HG02852 (cell line): ENCODE measurements around the gene DUOX1.

Experiments
- ATAC-seq: cut with Tn5 transposase; IDR thresholded peaks from one replicate; pipeline ENCODE4 v1.9.1; 2021; ENCODE audit warnings: mild to moderate bottlenecking, moderate library complexity; ENCODE audit not compliant: unreplicated experiment

DUOX1 gene

GRCh38 chr15:45166834-45167630 lies 37.2 kb downstream of the DUOX1 start:
- ATAC-seq: peak; percentile 91

- no peak for ATAC-seq
These were observed 37.9 kb downstream of the DUOX1 start for GRCh38 chr15:45167631-45168205.

DNA sequence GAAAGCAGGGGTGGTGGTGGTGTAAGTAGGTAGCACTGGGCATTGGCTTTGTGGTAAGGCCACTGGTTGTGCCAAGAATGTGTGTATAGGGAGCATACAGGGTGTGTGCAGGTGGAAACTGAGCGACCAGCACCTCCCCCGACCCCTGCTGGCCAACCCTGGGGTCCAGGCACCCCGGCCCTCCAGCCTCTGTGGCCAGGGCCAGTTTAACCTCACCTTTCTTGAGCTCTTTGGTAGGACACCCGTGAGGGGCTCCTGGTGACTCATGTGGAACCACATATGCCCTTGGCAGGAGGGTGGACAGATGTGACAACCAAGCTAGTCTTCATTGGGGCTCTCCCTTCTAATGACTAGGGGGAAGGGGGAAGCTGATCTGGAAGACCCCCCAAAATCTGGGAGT lies 38.5 kb downstream of the DUOX1 start:
- no peak for ATAC-seq

DNA sequence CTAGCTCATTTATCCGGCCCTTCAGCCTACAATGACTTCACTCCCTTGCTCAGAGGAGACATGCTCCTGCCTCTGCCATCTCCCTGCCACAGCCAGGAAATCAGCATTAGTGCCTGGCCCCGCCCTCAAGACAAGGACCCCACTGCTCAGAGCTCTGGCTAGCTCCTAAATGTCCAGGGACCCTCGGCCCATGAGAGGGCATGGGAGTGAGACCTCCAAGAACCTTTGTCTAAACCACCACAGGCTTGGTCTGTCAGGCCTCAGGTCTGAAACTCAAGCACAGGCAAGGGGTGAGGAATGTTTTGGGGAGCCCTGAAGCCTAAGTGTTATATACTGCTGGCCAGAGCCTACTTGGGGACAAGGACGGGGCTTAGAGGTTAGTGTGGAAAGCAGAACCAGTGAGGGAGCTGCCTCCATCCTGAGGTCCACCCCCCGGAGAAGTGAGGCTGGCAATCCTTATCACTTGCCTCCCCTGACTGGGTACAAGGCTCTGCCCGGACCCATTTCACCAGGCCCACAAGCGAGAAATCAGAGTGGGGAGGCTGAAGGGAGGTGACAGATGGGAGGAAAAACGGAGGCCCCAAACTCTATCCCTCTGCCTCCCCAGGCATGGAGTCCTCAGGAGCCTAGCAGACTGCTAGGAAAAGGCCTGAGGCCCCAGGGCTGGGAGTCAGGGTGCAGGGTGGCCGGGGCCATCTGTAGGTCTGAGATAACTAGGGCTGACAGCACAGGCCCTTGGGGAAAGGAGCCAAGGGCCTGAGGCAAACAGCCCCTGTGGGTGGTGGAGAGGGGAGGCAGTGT lies 39.2 kb downstream of the DUOX1 start:
- no peak for ATAC-seq

DNA sequence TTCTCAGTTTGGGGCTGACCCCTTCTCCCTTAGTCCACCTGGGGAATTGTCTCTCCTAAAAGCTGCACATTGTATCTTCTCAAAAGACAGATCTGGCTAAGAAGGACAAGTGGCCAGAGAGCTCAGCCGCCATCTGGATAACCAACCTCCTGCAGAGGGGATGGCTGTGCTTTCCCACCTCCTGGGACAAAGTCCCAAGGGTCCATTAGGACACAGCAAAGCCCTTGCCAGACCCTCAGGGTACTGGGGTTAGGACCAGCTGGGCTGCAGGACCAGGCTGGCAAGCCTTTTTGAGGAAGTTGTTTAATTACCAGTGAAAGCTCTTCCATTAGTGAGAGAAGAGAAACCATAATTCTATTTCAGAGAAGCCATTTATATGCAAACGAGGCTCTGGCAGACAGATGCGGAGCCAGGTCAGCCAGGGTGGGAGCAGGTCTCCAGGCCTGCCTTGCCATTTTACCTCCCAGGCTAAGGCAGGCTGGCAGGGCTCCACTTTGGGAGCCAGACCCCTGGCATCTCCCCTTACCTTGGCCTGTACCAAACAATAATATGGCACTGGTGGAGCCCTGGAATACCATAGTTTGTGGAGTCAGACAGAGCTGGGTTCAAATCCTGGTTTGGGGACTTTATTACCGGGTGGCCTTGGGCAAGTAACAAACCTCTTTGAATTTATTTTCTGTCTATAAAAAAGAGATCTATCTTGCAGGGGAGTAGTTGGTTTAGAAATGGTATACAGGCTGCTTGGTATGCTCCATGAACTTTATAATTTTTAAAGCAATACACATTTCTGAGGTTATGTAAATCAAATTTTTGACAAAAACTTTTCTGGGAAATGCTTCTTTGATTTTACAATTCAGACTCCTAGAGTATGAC lies 40.0 kb downstream of the DUOX1 start:
- no peak for ATAC-seq

DNA sequence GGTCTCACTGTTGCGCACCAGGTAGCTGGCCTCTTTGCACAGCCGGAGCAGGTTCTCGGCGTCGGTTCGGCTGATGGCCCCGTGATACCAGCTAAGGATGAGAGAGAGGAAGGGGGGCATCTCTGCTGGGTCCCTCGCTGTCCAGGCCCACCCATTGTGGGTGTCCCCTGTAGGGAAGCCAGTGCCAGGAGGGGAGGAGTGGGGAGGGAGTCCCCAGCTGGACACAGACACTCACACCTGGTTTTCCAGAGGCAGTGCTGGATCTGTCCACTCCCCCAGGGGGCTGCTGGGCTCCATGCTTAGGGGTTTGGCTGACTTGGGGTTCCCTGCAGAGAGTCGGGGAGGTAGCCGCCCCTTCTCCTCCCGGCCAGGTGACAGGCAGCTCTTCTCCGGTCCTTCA lies 42.1 kb downstream of the DUOX1 start:
- ATAC-seq: no peak

- ATAC-seq: no peak
These were observed 44.3 kb downstream of the DUOX1 start for GRCh38 chr15:45174069-45174468.

- no peak for ATAC-seq
These were observed 44.8 kb downstream of the DUOX1 start for GRCh38 chr15:45174577-45174976.

- ATAC-seq: no peak
These were observed 47.5 kb downstream of the DUOX1 start for GRCh38 chr15:45177285-45177684.

GRCh38 chr15:45179221-45179985 lies 49.6 kb downstream of the DUOX1 start:
- ATAC-seq: no peak

- ATAC-seq: no peak
These were observed 50.4 kb downstream of the DUOX1 start for GRCh38 chr15:45180201-45180600.

DNA sequence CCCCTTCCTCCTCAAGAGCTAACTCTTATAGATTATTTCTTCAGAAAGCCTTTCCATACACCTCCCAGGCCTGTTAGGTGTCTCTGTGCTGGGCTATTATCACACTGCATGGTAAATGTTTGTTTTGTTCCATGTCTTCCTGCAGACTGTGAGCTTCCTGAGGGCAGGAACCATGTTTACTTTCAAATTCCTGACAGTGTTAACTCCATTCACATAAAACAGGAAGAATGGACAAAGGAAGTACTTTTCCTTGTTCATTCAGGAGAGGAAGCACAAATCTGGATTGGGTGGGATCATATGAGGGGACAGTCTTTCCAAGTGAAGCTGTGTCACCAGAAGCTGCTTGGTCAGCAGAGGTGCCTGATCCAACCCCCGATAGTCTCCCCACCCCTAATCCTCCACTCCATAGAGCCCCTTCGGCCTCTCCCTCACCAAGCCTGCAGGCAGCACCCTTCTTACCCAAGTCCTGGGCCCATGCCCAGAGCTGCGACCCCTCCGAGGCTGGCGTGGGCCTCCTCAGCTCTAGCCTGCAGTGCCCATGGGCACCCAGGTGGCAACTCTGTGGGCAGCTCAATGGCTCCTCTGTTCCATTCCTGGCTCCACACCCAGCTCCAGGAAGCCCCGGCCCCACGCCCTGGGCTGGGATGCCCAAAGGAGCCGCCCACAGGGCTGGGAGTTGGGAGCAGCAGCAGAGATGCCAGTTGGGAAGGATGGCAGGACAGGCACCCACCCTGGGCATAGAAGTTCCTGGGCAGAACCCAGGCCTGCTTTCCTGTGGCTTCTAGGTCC lies 51.0 kb downstream of the DUOX1 start:
- no peak for ATAC-seq

GRCh38 chr15:45181491-45182285 lies 51.9 kb downstream of the DUOX1 start:
- ATAC-seq: no peak

- ATAC-seq: no peak
These were observed 53.2 kb downstream of the DUOX1 start for GRCh38 chr15:45182996-45183395.

- no peak for ATAC-seq
These were observed 53.7 kb downstream of the DUOX1 start for GRCh38 chr15:45183511-45183910.

GRCh38 chr15:45184562-45185041 lies 54.8 kb downstream of the DUOX1 start:
- no peak for ATAC-seq

DNA sequence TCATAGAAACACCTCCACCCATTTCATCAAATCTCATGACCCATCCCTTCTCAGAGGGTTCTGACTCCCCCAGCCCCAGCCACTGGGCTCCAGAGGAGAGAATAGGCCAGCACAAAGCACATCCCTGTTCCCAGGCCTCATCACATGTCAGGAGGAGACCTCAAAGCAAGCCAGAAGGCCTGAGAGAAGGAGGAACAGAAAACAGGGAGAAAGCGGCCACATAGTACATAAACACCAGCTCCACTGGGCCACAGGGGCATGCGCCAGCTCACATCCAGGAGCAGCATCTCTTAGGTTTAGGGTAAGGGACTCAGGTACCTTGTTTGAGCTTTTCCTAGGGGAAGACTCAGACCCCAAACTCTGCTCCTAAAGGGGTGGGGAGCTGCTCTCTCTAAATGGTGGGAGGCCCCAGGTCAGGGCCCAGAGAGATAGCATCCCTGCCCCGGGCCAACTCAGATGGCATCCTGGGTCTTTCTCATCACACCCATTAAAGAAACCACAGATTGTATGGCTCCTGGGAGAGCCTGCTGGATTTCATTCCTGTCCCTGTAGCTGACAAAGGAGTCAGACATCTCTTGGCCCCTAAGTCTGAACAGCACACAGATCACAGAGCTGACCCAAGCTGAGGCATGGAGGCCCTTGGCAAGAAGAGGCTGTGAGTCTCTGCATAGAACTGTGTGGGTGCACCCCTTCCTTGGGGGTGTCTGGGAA lies 55.4 kb downstream of the DUOX1 start:
- ATAC-seq: no peak
